WERI-Rb-1 (cell line): ENCODE measurements around the gene FXYD2.

ENCODE experiments used
- DNase-seq: peaks from one replicate; pipeline ENCODE4 v3.0.0-alpha.2; 2020
- H3K27ac ChIP-seq: fragments of 250-450 bp; sonication (Bioruptor Pico); 2 replicates; pipeline ENCODE4 v1.5.1; 2020; ENCODE audit warnings: mild to moderate bottlenecking, moderate library complexity
- H3K27me3 ChIP-seq: fragments of 250-450 bp; sonication (Bioruptor Pico); 2 replicates; pipeline ENCODE4 v1.5.1; 2021; ENCODE audit warnings: mild to moderate bottlenecking, low read depth, moderate library complexity; ENCODE audit not compliant: insufficient read depth, severe bottlenecking
- H3K36me3 ChIP-seq: fragments of 250-450 bp; sonication (Bioruptor Pico); 2 replicates; pipeline ENCODE4 v1.5.1; 2020; ENCODE audit warnings: mild to moderate bottlenecking, moderate library complexity
- H3K4me3 ChIP-seq: 2 replicates; pipeline ENCODE4 v1.5.1; 2011; ENCODE audit warnings: low read depth, mild to moderate bottlenecking, control low read depth, low read length
- H3K9me3 ChIP-seq: fragments of 250-450 bp; sonication (Bioruptor Pico); 2 replicates; pipeline ENCODE4 v1.5.1; 2021; ENCODE audit warnings: mild to moderate bottlenecking, moderate library complexity; ENCODE audit not compliant: severe bottlenecking
- CTCF ChIP-seq: IDR thresholded peaks from 2 replicates; pipeline ENCODE4 v1.5.1; 2011; ENCODE audit warnings: low read depth, mild to moderate bottlenecking, control low read depth, inconsistent platforms, low read length

Gene FXYD2

DNA sequence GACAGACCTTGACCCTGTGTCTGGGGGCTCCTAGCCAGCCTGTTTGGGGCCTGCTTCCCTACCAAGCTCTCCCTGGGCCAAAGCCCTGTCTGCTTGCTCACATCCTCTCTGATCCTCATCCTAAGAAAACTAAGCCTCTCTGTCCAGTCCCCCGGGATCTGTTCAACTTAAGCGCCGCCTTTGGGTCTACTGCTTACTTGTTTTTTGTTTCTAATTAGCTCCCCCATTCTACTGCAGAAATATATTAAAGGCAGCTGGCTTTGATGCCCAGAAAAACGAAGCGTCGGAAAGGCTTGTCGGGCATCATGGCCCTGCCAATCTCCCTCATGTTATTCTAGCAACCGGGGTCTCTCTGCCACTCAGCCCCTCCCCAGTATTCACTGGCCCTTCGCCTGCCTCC lies 31.0 kb downstream of the FXYD2 start:
- DNase-seq = no peak
- Histone ChIP-seq H3K36me3 (no peaks in the 10 kb centered on the region), H3K27me3 (peaks cover 18% of the 10 kb centered on the region), H3K4me3 (no peak overlapping the region), H3K27ac (no peak overlapping the region), H3K9me3 (no peaks in the 10 kb centered on the region)
- TF ChIP-seq CTCF = no peak

DNA sequence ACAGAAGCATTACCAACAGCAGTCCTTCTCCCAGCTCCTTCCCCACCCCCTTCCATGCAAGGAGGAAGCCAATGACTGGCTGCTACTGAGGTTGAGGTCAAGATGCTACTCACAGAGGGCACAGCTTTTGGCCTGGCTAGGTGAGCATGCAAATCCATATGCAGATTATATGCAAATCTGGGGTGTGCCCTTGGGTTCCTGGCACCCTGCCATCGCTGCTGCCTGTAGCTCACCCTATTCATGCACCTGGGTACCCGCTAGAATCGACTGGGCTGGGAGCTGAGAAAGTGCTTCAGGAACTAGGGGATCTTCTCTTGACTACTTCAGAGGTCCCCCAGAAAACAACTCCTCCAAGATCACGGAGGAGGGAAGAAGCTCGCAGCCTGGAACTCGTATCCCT lies 31.6 kb downstream of the FXYD2 start:
- Histone ChIP-seq H3K4me3 (no peak overlapping the region), H3K27ac (no peak overlapping the region), H3K36me3 (no peaks in the 10 kb centered on the region), H3K27me3 (peaks cover 18% of the 10 kb centered on the region), H3K9me3 (no peaks in the 10 kb centered on the region)
- no peak for TF ChIP-seq CTCF
- no peak for DNase-seq

GRCh38 chr11:117792241-117792640 lies 32.3 kb downstream of the FXYD2 start:
- Histone ChIP-seq H3K9me3 (no peaks in the 10 kb centered on the region), H3K27ac (no peak overlapping the region), H3K27me3 (peaks cover 13% of the 10 kb centered on the region), H3K4me3 (no peak overlapping the region), H3K36me3 (no peaks in the 10 kb centered on the region)
- DNase-seq = no peak
- TF ChIP-seq CTCF = no peak

GRCh38 chr11:117790279-117790678 lies 34.3 kb downstream of the FXYD2 start:
- no peak for DNase-seq
- H3K36me3 ChIP-seq = no peaks in the 10 kb centered on the region
- no peak overlapping the region for H3K27ac ChIP-seq
- TF ChIP-seq CTCF = no peak
- no peaks in the 10 kb centered on the region for H3K27me3 ChIP-seq
- no peaks in the 10 kb centered on the region for H3K9me3 ChIP-seq
- H3K4me3 ChIP-seq = no peak overlapping the region

DNA sequence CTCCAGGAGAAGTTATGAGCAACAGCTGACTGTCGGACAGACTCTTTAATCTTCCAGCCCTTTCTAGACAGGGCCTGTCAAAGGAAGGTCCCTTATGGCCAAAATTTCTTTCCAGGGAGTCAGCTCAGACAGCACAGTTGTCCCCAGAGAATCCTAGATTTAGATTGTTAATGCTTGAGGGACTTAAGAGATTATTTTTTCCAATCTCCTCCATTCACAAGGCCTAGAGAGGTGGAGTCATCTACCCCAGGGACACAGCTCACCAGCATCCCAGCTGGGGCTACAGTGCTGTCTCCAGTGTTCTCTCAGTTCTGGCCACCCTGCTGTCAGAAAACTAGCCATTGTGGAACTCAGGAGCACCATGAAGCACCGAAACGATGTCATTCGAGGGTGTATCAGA lies 35.3 kb downstream of the FXYD2 start:
- peak; percentile 79 for DNase-seq
- H3K4me3 ChIP-seq = no peak overlapping the region
- no peaks in the 10 kb centered on the region for H3K9me3 ChIP-seq
- peak overlapping the region; percentile 39 for H3K27ac ChIP-seq
- no peaks in the 10 kb centered on the region for H3K27me3 ChIP-seq
- no peaks in the 10 kb centered on the region for H3K36me3 ChIP-seq
- no peak for TF ChIP-seq CTCF

DNA sequence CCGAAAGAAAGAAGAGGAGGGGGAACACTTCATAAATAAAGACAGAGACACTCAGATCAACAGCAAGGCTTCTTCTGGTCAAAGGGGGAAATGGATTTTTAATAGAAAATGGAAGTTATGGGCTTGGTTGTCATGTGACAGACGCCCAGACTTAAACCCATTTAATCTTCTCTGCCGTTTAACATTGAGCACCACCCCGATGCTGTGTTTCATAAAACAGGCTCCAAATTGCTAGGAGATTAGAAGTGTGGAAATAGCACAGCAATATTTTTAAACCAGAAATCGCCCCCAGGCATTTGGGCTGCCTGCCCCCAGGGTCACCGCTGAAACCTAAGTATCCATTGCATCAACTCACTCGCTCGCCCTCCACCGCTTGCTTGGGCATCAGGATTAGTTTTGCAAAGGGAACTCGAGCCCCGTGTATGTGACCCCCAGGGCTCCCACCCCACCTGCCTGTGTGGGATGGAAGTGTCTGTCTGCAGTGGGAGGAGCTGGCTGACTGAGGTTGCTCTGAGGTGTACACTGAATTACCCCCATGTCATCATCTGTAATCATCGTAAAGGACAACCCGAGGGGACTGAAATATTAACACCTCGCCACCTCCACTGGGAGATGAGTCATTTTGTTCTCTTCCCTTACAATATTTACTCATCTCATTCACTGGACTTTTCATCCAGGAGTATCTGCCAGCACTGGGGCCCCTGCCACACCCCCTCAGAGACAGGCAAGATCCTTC lies 38.2 kb downstream of the FXYD2 start:
- H3K4me3 ChIP-seq = no peak overlapping the region; the same call in 1 of the 2 replicates
- TF ChIP-seq CTCF = no peak
- no peaks in the 10 kb centered on the region for H3K27me3 ChIP-seq
- no peaks in the 10 kb centered on the region for H3K9me3 ChIP-seq
- no peaks in the 10 kb centered on the region for H3K36me3 ChIP-seq
- no peak for DNase-seq
- peak overlapping the region; percentile 4 for H3K27ac ChIP-seq
